RWPE2 (cell line): ENCODE data around the gene ARHGAP42.

ENCODE experiments used
- ATAC-seq: fragments of 200-7000 bp; cut with Tn5 transposase; 3 replicates; pipeline ENCODE4 v1.9.1; 2021; ENCODE audit warnings: low read depth
- DNase-seq: peaks from one replicate; pipeline ENCODE4 v3.0.0-alpha.2; 2020; ENCODE audit warnings: low spot score
- H3K27ac ChIP-seq: fragments of 450-650 bp; 2 replicates; pipeline ENCODE4 v1.5.1; 2017; ENCODE audit warnings: mild to moderate bottlenecking; ENCODE audit not compliant: poor library complexity, severe bottlenecking
- H3K27me3 ChIP-seq: fragments of 250-450 bp; sonication (Bioruptor Pico); 2 replicates; pipeline ENCODE4 v1.5.1; 2021; ENCODE audit warnings: mild to moderate bottlenecking, moderate library complexity; ENCODE audit not compliant: insufficient read depth, poor library complexity, severe bottlenecking
- H3K36me3 ChIP-seq: fragments of 250-450 bp; sonication (Bioruptor Pico); 2 replicates; pipeline ENCODE4 v1.5.1; 2020; ENCODE audit warnings: low read depth, mild to moderate bottlenecking, moderate library complexity
- H3K4me1 ChIP-seq: fragments of 250-450 bp; sonication (Bioruptor Pico); 2 replicates; pipeline ENCODE4 v1.5.1; 2021; ENCODE audit warnings: mild to moderate bottlenecking, moderate library complexity; ENCODE audit not compliant: insufficient read depth, poor library complexity, severe bottlenecking
- H3K4me3 ChIP-seq: fragments of 250-450 bp; sonication (Bioruptor Pico); 2 replicates; pipeline ENCODE4 v1.5.1; 2021; ENCODE audit warnings: mild to moderate bottlenecking, moderate library complexity; ENCODE audit not compliant: severe bottlenecking
- H3K9me3 ChIP-seq: fragments of 250-450 bp; sonication (Bioruptor Pico); 2 replicates; pipeline ENCODE4 v1.5.1; 2021; ENCODE audit warnings: mild to moderate bottlenecking, moderate library complexity; ENCODE audit not compliant: severe bottlenecking
- TF ChIP-seq, protein P1 (sequence below): fragments of 450-650 bp; IDR thresholded peaks from one replicate; pipeline ENCODE4 v1.5.1; 2017; ENCODE audit warnings: mild to moderate bottlenecking, moderate library complexity; ENCODE audit not compliant: poor library complexity, severe bottlenecking

Gene ARHGAP42

DNA sequence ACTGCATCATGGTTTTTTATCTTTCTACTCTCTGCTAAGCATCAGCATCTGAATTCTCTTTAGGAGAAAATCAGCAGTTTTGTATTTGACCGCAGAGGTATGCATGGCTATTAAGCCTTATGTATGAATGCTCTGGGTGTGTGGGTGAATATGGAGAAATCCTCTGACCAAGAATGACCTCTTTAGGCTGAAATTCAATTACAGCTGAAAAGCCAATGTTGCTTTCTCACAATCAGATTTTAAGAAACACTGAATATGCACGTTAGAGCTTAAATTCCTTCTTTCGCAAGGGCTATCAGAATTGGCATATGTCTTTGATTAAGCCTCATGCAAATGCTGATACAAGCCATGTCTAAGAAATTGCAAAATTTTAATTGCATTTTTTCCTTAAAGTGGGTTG lies 43.2 kb downstream of the ARHGAP42 start:
- H3K27ac ChIP-seq = no peak overlapping the region
- H3K36me3 ChIP-seq = no peaks in the 10 kb centered on the region
- DNase-seq (no peak), ATAC-seq (no peak)
- H3K27me3 ChIP-seq = no peaks in the 10 kb centered on the region
- H3K4me1 ChIP-seq = no peaks in the 10 kb centered on the region
- TF ChIP-seq, protein P1, sequence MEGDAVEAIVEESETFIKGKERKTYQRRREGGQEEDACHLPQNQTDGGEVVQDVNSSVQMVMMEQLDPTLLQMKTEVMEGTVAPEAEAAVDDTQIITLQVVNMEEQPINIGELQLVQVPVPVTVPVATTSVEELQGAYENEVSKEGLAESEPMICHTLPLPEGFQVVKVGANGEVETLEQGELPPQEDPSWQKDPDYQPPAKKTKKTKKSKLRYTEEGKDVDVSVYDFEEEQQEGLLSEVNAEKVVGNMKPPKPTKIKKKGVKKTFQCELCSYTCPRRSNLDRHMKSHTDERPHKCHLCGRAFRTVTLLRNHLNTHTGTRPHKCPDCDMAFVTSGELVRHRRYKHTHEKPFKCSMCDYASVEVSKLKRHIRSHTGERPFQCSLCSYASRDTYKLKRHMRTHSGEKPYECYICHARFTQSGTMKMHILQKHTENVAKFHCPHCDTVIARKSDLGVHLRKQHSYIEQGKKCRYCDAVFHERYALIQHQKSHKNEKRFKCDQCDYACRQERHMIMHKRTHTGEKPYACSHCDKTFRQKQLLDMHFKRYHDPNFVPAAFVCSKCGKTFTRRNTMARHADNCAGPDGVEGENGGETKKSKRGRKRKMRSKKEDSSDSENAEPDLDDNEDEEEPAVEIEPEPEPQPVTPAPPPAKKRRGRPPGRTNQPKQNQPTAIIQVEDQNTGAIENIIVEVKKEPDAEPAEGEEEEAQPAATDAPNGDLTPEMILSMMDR = no peak
- H3K4me3 ChIP-seq = no peak overlapping the region
- H3K9me3 ChIP-seq = no peaks in the 10 kb centered on the region

DNA sequence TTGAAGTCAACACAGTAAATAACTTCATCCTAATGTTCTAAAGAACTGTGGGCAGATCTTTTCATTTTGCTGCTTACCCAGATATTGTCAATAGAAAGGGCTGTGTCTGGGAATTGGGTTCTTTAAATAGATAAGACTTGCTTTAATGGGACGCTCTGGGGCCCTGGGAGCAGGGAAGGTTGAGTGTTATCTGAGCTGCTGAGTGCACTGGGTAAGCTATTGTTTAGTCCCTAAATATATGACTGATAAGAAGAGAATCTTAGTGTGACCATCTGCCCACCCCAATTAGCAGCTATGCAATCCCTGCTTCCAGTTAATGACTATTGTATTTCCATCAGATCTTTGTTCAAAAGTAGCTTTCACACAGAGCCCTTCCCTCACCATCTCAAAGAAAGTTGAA lies 44.4 kb downstream of the ARHGAP42 start:
- Histone ChIP-seq H3K27me3 (no peaks in the 10 kb centered on the region), H3K9me3 (no peaks in the 10 kb centered on the region), H3K4me1 (no peaks in the 10 kb centered on the region), H3K4me3 (no peak overlapping the region), H3K27ac (no peak overlapping the region), H3K36me3 (no peaks in the 10 kb centered on the region)
- ATAC-seq (no peak), DNase-seq (no peak)
- TF ChIP-seq, protein P1 = no peak

DNA sequence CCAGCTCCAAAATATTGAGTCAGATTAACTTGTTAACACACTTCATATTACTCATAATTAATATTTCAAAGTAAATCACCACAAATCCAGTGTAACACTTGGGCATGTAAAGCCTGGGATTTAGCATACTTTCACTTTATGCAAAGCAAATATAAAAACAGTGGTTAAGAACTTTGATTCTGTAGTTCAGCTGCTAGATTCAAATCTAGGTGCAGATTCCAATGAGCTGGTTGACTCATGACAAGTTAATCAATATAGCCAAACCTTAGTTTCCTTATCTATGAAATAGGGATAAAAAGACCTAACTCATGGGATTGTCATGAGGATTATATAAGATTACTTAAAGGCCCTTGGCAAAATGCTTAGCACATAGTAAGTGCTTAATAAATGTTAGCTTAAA lies 45.9 kb downstream of the ARHGAP42 start:
- H3K4me3 ChIP-seq = no peak overlapping the region
- ATAC-seq (no peak), DNase-seq (no peak)
- H3K4me1 ChIP-seq = no peaks in the 10 kb centered on the region
- TF ChIP-seq, protein P1 = no peak
- H3K9me3 ChIP-seq = no peaks in the 10 kb centered on the region
- no peak overlapping the region for H3K27ac ChIP-seq
- H3K27me3 ChIP-seq = no peaks in the 10 kb centered on the region
- no peaks in the 10 kb centered on the region for H3K36me3 ChIP-seq

DNA sequence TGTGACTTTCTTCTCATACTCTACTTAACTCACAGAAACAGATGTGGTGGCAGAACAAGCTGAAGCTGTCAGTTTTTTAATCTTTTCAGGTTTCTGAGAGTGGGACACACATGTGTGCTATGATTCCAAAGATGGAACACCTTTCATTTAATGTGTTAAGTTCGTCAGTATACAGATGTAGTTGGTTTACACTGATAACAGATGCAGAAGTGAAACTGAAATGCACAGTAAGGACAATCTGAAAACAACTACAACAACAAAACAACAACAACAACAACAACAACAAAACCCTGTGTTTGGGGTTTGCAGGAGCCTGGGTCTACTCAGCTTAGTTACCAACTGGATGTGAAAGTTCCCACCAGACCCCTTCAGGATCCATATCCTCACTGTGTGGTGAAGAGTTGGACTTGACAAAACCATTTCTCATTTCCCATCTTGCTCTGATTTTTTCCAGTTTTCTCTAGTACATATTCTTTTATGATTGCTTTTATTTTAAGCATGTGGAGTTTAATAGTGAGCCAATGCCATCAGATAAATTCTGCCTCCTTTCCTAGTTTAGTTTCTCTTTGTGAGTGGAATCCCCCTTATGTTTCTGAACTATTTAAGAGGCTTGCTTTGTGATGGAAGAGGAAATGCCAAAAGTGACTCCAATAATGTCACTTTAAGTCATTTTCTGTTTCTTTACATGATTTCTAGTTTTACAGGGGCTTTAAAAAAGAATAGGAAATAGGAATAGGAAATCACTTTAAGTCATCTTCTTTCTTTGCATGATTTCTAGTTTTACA lies 47.8 kb downstream of the ARHGAP42 start:
- Histone ChIP-seq H3K27me3 (no peaks in the 10 kb centered on the region), H3K9me3 (no peaks in the 10 kb centered on the region), H3K4me3 (no peak overlapping the region), H3K4me1 (no peaks in the 10 kb centered on the region), H3K27ac (no peak overlapping the region), H3K36me3 (no peaks in the 10 kb centered on the region)
- TF ChIP-seq, protein P1 = no peak
- no peak for DNase-seq
- ATAC-seq = no peak

DNA sequence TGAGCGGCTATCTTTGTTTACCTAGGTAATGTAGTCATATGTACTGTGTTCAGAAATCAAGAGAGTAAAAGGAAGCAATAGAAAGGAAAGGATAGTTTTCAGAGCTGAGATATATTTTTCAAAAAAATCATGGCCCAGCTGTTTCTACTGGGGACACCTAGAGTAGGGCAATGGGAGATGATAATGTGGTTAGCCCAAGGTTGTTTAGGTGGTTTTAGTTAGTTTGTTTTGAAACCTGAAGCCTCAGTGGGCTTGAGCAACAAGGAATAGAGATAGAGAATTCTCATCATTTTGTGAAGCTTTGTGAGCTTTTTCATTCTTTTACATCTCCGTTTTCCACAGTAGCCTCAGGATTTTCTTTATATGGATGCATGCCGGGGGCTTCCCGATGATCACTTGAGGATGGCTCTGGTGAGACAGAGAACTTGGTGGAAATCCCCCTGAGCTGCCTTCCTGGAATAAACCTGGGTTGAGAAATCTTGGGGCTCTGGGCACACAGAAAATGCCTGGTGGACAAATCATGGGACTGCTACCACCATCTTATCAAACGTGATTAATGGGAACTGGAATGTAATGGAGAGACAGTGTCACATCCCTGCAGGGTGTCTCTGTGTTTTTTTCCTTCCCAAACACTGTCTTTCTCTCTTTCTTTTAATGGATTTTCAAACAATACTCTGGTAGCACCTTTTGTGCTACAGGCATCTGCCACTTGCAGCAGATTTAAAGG lies 49.0 kb downstream of the ARHGAP42 start:
- no peak overlapping the region for H3K4me3 ChIP-seq
- no peaks in the 10 kb centered on the region for H3K9me3 ChIP-seq
- TF ChIP-seq, protein P1 = no peak
- no peak overlapping the region for H3K27ac ChIP-seq
- no peak for ATAC-seq
- H3K36me3 ChIP-seq = no peaks in the 10 kb centered on the region
- H3K4me1 ChIP-seq = no peaks in the 10 kb centered on the region
- no peaks in the 10 kb centered on the region for H3K27me3 ChIP-seq
- no peak for DNase-seq
